D721Med (cell line): ENCODE measurements around the gene MRPL45.

Experiments
- DNase-seq: peaks from one replicate; pipeline ENCODE4 v3.0.0; 2011; ENCODE audit warnings: low spot score; ENCODE audit not compliant: insufficient read length
- FAIRE-seq: peaks from 2 replicates; lab custom pipeline; 2011; peaks lifted over from hg19 to GRCh38; lab: Jason Lieb, UNC
- TF ChIP-seq, protein P1 (sequence below): IDR thresholded peaks from 2 replicates; pipeline ENCODE4 v1.5.1; 2012; ENCODE audit warnings: mild to moderate bottlenecking, control low read depth; ENCODE audit not compliant: insufficient read depth; ENCODE audit errors: missing control alignments

The MRPL45 gene

DNA sequence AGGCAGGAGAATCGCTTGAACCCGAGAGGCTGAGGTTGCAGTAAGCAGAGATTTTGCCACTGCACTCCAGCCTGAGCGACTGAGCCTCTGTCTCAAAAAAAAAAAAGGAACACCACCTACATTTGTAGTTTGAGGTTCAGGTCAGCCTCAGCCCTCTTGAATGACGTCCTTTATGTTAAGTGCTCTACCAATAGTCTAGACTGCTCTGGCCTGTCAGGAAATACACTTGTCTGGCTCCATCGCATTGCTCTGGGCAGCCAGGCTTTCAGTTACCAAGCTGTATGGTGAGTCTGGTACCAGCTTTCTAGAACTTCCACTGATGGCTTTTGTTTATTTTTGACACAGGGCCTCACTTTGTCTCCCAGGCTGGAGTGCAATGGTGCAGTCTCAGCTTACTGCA, 66.0 kb downstream of the MRPL45 start:
- FAIRE-seq, result no peak
- TF ChIP-seq, protein P1, sequence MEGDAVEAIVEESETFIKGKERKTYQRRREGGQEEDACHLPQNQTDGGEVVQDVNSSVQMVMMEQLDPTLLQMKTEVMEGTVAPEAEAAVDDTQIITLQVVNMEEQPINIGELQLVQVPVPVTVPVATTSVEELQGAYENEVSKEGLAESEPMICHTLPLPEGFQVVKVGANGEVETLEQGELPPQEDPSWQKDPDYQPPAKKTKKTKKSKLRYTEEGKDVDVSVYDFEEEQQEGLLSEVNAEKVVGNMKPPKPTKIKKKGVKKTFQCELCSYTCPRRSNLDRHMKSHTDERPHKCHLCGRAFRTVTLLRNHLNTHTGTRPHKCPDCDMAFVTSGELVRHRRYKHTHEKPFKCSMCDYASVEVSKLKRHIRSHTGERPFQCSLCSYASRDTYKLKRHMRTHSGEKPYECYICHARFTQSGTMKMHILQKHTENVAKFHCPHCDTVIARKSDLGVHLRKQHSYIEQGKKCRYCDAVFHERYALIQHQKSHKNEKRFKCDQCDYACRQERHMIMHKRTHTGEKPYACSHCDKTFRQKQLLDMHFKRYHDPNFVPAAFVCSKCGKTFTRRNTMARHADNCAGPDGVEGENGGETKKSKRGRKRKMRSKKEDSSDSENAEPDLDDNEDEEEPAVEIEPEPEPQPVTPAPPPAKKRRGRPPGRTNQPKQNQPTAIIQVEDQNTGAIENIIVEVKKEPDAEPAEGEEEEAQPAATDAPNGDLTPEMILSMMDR, result no peak
- no peak for DNase-seq

- no peak for FAIRE-seq
- TF ChIP-seq, protein P1, result no peak
- DNase-seq, result no peak
These were observed 67.8 kb downstream of the MRPL45 start for GRCh38 chr17:38364741-38365140.

DNA sequence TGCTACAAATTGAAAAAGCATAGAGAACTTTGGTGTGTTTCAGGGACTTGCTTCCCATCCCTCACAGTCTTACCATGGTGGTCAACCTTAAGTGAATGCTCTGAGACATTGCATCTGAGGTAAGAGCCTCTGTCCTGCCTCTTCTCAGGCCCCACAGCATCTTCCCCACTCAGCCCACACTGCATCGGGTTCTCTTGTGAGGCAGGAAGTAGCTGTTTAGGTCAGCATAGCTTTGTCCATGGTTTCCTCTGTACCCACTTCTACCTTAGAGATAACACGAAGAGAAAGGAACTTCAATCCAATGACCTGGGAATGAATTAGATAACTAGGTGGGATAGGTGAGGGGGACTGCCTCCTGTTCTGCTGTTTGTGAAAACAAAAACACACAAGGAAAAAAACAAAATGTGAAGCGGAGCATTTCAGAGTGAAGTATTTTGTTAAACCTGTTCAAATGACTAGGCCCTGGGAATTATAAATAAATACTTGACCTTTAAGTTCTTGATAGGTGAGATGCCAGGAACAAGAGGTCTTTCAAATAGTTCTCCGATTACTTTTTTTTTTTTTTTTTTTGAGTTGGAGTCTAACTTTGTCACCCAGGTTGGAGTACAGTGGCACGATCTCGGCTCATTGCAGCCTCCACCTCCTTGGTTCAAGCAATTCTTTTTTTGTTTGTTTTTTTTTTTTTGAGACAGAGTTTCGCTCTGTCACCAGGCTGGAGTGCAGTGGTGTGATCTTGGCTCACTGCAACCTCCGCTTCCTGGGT, 72.3 kb downstream of the MRPL45 start:
- FAIRE-seq (no peak), DNase-seq (no peak)
- TF ChIP-seq, protein P1, result no peak
